Esophagus squamous epithelium (tissue), 4 donors: ENCODE results near the gene SLC41A1.

Experiments
- POLR2A ChIP-seq, 4 donors: fragments of 450-650 bp; IDR thresholded peaks; one replicate each; pipeline ENCODE4 v1.6.1; 2017; ENCODE audit warnings: antibody characterized with exemption in 4 of 4, mild to moderate bottlenecking in 4 of 4, moderate library complexity in 3 of 4
- TF ChIP-seq, protein P1 (sequence below), 6 experiments: fragments of 450-650 bp in 4 of 6; fragments of 200-600 bp in 2 of 6; sonication (generic) in 2 of 6; IDR thresholded peaks; one replicate each; pipeline ENCODE4 v1.5.1; 2016 to 2019; ENCODE audit warnings: antibody characterized with exemption in 6 of 6, mild to moderate bottlenecking in 4 of 6, moderate library complexity in 4 of 6

DNA sequence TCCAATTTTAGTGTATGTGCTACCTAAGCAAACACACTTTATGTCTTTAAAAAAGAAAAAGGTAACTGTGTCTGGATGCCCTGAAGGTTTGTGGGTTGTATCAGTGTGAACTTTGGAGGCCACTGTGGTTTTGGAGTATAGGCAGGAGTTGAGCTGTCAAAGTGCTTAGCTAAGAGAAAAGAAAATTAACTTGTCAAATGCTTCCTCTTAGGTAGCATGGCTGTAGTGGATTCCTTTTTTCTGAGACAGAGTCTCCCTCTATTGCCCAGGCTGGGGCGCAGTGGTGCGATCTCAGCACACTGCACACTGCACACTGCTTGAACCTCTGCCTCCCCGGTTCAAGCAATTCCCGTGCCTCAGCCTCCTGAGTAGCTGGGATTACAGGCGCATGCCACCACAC is 11.2 kb upstream of the SLC41A1 start:
- TF ChIP-seq, protein P1, sequence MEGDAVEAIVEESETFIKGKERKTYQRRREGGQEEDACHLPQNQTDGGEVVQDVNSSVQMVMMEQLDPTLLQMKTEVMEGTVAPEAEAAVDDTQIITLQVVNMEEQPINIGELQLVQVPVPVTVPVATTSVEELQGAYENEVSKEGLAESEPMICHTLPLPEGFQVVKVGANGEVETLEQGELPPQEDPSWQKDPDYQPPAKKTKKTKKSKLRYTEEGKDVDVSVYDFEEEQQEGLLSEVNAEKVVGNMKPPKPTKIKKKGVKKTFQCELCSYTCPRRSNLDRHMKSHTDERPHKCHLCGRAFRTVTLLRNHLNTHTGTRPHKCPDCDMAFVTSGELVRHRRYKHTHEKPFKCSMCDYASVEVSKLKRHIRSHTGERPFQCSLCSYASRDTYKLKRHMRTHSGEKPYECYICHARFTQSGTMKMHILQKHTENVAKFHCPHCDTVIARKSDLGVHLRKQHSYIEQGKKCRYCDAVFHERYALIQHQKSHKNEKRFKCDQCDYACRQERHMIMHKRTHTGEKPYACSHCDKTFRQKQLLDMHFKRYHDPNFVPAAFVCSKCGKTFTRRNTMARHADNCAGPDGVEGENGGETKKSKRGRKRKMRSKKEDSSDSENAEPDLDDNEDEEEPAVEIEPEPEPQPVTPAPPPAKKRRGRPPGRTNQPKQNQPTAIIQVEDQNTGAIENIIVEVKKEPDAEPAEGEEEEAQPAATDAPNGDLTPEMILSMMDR (IDR thresholded peaks at IDR 0.05) = no peak
- no peak for TF ChIP-seq POLR2A (IDR thresholded peaks at IDR 0.05)
